ENCODE results near the gene RECK. TPM values are rescaled to one million over a fixed set of nuclear protein-coding genes. Genes with fewer than 3 reads are reported as not detected.

RECK gene
- total RNA-seq, 1 donor from 2014 or later = 5.7 TPM

- intact Hi-C loops (cut with DNase I) = loop anchor here (5.0 to 10.0 kb wide), 3 partner anchors 221 to 922 kb away; partner anchors contain the start of genes ATOSB, GNE, HINT2 and SPAG8
- H3K27me3 ChIP-seq = no peaks in the 10 kb centered on the region
- no peak for TF ChIP-seq CTCF (IDR thresholded peaks at IDR 0.05)
- no peaks in the 10 kb centered on the region for H3K36me3 ChIP-seq
- DNase-seq (ENCODE audit: low spot score in 2 of 2) = no peak
- no peaks in the 10 kb centered on the region for H3K9me3 ChIP-seq
- H3K27ac ChIP-seq = peak overlapping the region; percentile 12 to 86
- H3K4me3 ChIP-seq = peak overlapping the region; percentile 86 to 95
- H3K4me1 ChIP-seq = peaks cover 0 to 9% of the 10 kb centered on the region in 2 donors
Measured at GRCh38 chr9:36036253-36036779, 397 bp upstream of the RECK start.

- H3K4me3 ChIP-seq = peak overlapping the region; percentile 86 to 95
- no peak for TF ChIP-seq CTCF (IDR thresholded peaks at IDR 0.05)
- H3K4me1 ChIP-seq = peaks cover 0 to 9% of the 10 kb centered on the region in 2 donors
- H3K9me3 ChIP-seq = no peaks in the 10 kb centered on the region
- no peaks in the 10 kb centered on the region for H3K36me3 ChIP-seq
- H3K27ac ChIP-seq = peak overlapping the region; percentile 86 to 88
- no peaks in the 10 kb centered on the region for H3K27me3 ChIP-seq
- DNase-seq (ENCODE audit: low spot score in 2 of 2) = no peak
- intact Hi-C loops (cut with DNase I) = loop anchor here (5.0 to 10.0 kb wide), 3 partner anchors 220 to 923 kb away; partner anchors contain the start of genes ATOSB, GNE, HINT2 and SPAG8
Measured at GRCh38 chr9:36037549-36038122, 923 bp downstream of the RECK start.

GRCh38 chr9:36039121-36039520 is 2.4 kb downstream of the RECK start:
- Histone ChIP-seq H3K4me1 (peaks cover 0 to 9% of the 10 kb centered on the region in 2 donors), H3K4me3 (no peak overlapping the region), H3K9me3 (no peaks in the 10 kb centered on the region), H3K36me3 (no peaks in the 10 kb centered on the region), H3K27me3 (no peaks in the 10 kb centered on the region), H3K27ac (no peak overlapping the region)
- intact Hi-C loops (cut with DNase I) = loop anchor here (5.0 to 10.0 kb wide), 3 partner anchors 218 to 924 kb away; partner anchors contain the start of genes ATOSB, GNE, HINT2 and SPAG8
- no peak for DNase-seq (ENCODE audit: low spot score in 2 of 2)
- TF ChIP-seq CTCF (IDR thresholded peaks at IDR 0.05) = no peak

- no peak for DNase-seq (ENCODE audit: low spot score in 2 of 2)
- TF ChIP-seq CTCF (IDR thresholded peaks at IDR 0.05) = no peak
- Histone ChIP-seq H3K27me3 (no peaks in the 10 kb centered on the region), H3K27ac (no peak overlapping the region), H3K4me3 (no peak overlapping the region), H3K9me3 (no peaks in the 10 kb centered on the region), H3K4me1 (peaks cover 0 to 9% of the 10 kb centered on the region in 2 donors), H3K36me3 (no peaks in the 10 kb centered on the region)
- intact Hi-C loops (cut with DNase I) = loop anchor here (5.0 to 10.0 kb wide), 3 partner anchors 218 to 925 kb away; partner anchors contain the start of genes ATOSB, GNE, HINT2 and SPAG8
Measured at GRCh38 chr9:36039696-36040095, 3.0 kb downstream of the RECK start.

- no peak for TF ChIP-seq CTCF (IDR thresholded peaks at IDR 0.05)
- intact Hi-C loops (cut with DNase I) = no loop called here
- Histone ChIP-seq H3K9me3 (no peaks in the 10 kb centered on the region), H3K4me1 (peaks cover 0 to 9% of the 10 kb centered on the region in 2 donors), H3K36me3 (no peaks in the 10 kb centered on the region), H3K27ac (no peak overlapping the region), H3K27me3 (no peaks in the 10 kb centered on the region), H3K4me3 (no peak overlapping the region)
- DNase-seq (ENCODE audit: low spot score in 2 of 2) = no peak
Measured at GRCh38 chr9:36040271-36040925, 3.7 kb downstream of the RECK start.

Data from ascending aorta (tissue), 2 donors.